Upper lobe of left lung (tissue), 6 donors: ENCODE data around the gene SRPK2. TPM values are rescaled to one million over a fixed set of nuclear protein-coding genes. Genes with fewer than 3 reads are reported as not detected.
"Not testable (repeated sequence)": the region's sequence is repeated elsewhere in the genome, so short reads cannot be mapped to it uniquely, and the experiment has no call there.

Source experiments
- ATAC-seq, 2 donors: fragments of 200-7000 bp; cut with Tn5 transposase; one replicate each; pipeline ENCODE4 v1.9.1; 2022; ENCODE audit warnings: mild to moderate bottlenecking in 2 of 2, moderate library complexity in 2 of 2; ENCODE audit not compliant: low FRiP score in 2 of 2
- DNase-seq, 2 donors: peaks; one replicate each; pipeline ENCODE4 v3.0.0-alpha.2; 2019 to 2020
- H3K27ac ChIP-seq, 4 donors: fragments of 200-600 bp; sonication (generic); one replicate each; pipeline ENCODE4 v1.5.1; 2016 to 2019
- H3K27me3 ChIP-seq, 4 donors: fragments of 200-600 bp; sonication (generic); one replicate each; pipeline ENCODE4 v1.5.1; 2017 to 2019
- H3K36me3 ChIP-seq, 4 donors: fragments of 200-600 bp; sonication (generic); one replicate each; pipeline ENCODE4 v1.5.1; 2016 to 2019
- H3K4me1 ChIP-seq, 4 donors: fragments of 200-600 bp; sonication (generic); one replicate each; pipeline ENCODE4 v1.5.1; 2018 to 2019
- H3K4me3 ChIP-seq, 4 donors: fragments of 200-600 bp; sonication (generic); one replicate each; pipeline ENCODE4 v1.5.1; 2017 to 2019; ENCODE audit warnings: mild to moderate bottlenecking in 2 of 4, moderate library complexity in 1 of 4
- H3K9me3 ChIP-seq, 4 donors: fragments of 200-600 bp; sonication (generic); one replicate each; pipeline ENCODE4 v1.5.1; 2018 to 2019
- CTCF ChIP-seq, 6 experiments: fragments of 450-650 bp in 4 of 6; fragments of 200-600 bp in 2 of 6; sonication (generic) in 2 of 6; IDR thresholded peaks; one replicate each; pipeline ENCODE4 v1.5.1; 2016 to 2019; ENCODE audit warnings: antibody characterized with exemption in 6 of 6
- EP300 ChIP-seq, 4 donors: sonication (generic); formaldehyde crosslinking; IDR thresholded peaks; one replicate each; pipeline ENCODE4 v1.5.1; 2017; ENCODE audit warnings: antibody characterized with exemption in 4 of 4, control low read depth in 2 of 4
- POLR2A ChIP-seq, 4 donors: fragments of 450-650 bp; IDR thresholded peaks; one replicate each; pipeline ENCODE4 v1.5.1; 2016 to 2017; ENCODE audit warnings: antibody characterized with exemption in 4 of 4, mild to moderate bottlenecking in 2 of 4
- POLR2AphosphoS5 ChIP-seq, 2 donors: sonication (generic); formaldehyde crosslinking; IDR thresholded peaks; one replicate each; pipeline ENCODE4 v1.5.1; 2017; ENCODE audit warnings: antibody characterized with exemption in 2 of 2
- WGBS, 2 donors: methylation state at CpG; one replicate each; pipeline ENCODE4 v1.1.5; 2017 to 2018; 5-methylcytosine and 5-hydroxymethylcytosine counted together
- total RNA-seq, 6 donors: library from RNA; depleted of rRNA in 4 of 6; stranded (reverse); fragments of >200 nt in 4 of 6; gene quantifications; one replicate each; pipeline versions ENCODE4 v1.1.0 to v1.2.1, GENCODE V29; 2016 to 2021
- donor health status: DM: no; HTN: no; CAD: no; lungs with moderate emphysema.
- donor health status: DM: no; HTN: yes; CAD: no; lungs with severe emphysema.

Gene SRPK2
- total RNA-seq, 6 donors from 2014 or later: 29.6 to 55.6 (median 45.6) TPM

GRCh38 chr7:105198223-105198622 lies 190.5 kb downstream of the SRPK2 start:
- peak in 1 of 2 donors; percentile 85 for ATAC-seq

GRCh38 chr7:105196473-105196872 lies 192.2 kb downstream of the SRPK2 start:
- no peak for DNase-seq
- Histone ChIP-seq H3K27ac (no peak overlapping the region), H3K4me3 (no peak overlapping the region), H3K27me3 (no peaks in the 10 kb centered on the region), H3K9me3 (no peaks in the 10 kb centered on the region), H3K4me1 (no peaks in the 10 kb centered on the region), H3K36me3 (peaks cover 0 to 4% (median 0%) of the 10 kb centered on the region in 4 donors)
- ATAC-seq: peak in 1 of 2 donors; percentile 63
- TF ChIP-seq POLR2AphosphoS5 (IDR thresholded peaks at IDR 0.05): no peak
- no peak for TF ChIP-seq EP300 (IDR thresholded peaks at IDR 0.05)
- no peak for TF ChIP-seq CTCF (IDR thresholded peaks at IDR 0.05)
- no peak for TF ChIP-seq POLR2A (IDR thresholded peaks at IDR 0.05)
- 90 to 93% methylated on average over 7 of the region's 7 CpGs for WGBS, 2 donors

More at GRCh38 chr7:105198223-105198622, 190.5 kb downstream of the SRPK2 start:
- no peak overlapping the region for H3K4me3 ChIP-seq
- no peaks in the 10 kb centered on the region for H3K9me3 ChIP-seq
- H3K27ac ChIP-seq: no peak overlapping the region
- TF ChIP-seq EP300 (IDR thresholded peaks at IDR 0.05): no peak
- no peak for TF ChIP-seq POLR2A (IDR thresholded peaks at IDR 0.05)
- TF ChIP-seq POLR2AphosphoS5 (IDR thresholded peaks at IDR 0.05): peak in 1 of 2 donors; percentile 41
- TF ChIP-seq CTCF (IDR thresholded peaks at IDR 0.05): no peak
- 49 to 57% methylated on average over 2 of the region's 2 CpGs for WGBS, 2 donors
- H3K36me3 ChIP-seq: peaks cover 0 to 4% (median 0%) of the 10 kb centered on the region in 4 donors
- H3K27me3 ChIP-seq: no peaks in the 10 kb centered on the region
- no peak for DNase-seq
- peaks cover 0 to 3% (median 0%) of the 10 kb centered on the region in 4 donors for H3K4me1 ChIP-seq

DNA sequence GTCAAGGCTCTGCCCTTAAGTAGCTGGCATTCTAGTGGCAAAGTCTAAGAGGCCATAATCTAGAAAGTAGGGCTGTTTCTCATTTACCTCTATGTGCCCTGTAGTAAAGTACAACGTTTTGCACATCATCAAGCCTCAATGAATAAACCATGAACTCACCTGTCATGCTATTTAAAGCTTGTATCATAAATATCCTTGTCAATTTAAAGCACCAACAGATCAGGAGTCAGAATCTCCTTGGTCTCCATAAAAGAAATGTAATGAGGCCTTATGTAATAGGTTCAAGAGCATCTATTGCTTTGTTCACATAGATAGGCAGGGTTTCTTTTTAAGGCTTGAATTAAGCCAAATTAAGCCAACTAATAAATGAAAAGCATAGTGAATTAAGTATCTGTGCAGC lies 192.8 kb downstream of the SRPK2 start:
- Histone ChIP-seq H3K27ac (no peak overlapping the region), H3K27me3 (no peaks in the 10 kb centered on the region), H3K9me3 (no peaks in the 10 kb centered on the region), H3K4me3 (no peak overlapping the region), H3K4me1 (no peaks in the 10 kb centered on the region), H3K36me3 (peaks cover 0 to 4% (median 0%) of the 10 kb centered on the region in 4 donors)
- WGBS, 2 donors: 86 to 87% methylated on average over 1 of the region's 1 CpG
- no peak for TF ChIP-seq EP300 (IDR thresholded peaks at IDR 0.05)
- no peak for TF ChIP-seq POLR2A (IDR thresholded peaks at IDR 0.05)
- TF ChIP-seq POLR2AphosphoS5 (IDR thresholded peaks at IDR 0.05): no peak
- no peak for TF ChIP-seq CTCF (IDR thresholded peaks at IDR 0.05)
- DNase-seq (no peak), ATAC-seq (no peak)

DNA sequence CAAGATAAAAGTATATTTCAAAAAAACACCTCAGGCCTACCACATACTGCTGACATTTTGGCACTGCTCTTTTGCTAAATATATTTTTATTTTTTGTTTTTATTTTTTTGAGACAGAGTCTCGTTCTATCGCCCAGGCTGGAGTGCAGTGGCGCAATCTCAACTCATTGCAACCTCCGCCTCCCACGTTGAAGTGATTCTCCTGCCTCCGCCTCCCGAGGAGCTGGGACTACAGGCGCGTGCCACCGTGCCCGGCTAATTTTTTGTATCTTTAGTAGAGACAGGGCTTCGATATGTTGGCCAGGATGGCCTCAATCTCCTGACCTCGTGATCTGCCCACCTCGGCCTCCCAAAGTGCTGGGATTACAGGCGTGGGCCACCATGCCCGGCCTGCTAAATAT lies 193.8 kb downstream of the SRPK2 start:
- H3K36me3 ChIP-seq, H3K4me1 ChIP-seq, H3K27ac ChIP-seq, H3K9me3 ChIP-seq, ATAC-seq, H3K27me3 ChIP-seq, H3K4me3 ChIP-seq: not testable (repeated sequence)
- 97 to 98% methylated on average over 16 of the region's 16 CpGs for WGBS, 2 donors
- DNase-seq: peak in 1 of 2 donors; percentile 18

- no peaks in the 10 kb centered on the region for H3K4me1 ChIP-seq
- TF ChIP-seq POLR2A (IDR thresholded peaks at IDR 0.05): no peak
- TF ChIP-seq EP300 (IDR thresholded peaks at IDR 0.05): no peak
- no peak for TF ChIP-seq POLR2AphosphoS5 (IDR thresholded peaks at IDR 0.05)
- no peak for TF ChIP-seq CTCF (IDR thresholded peaks at IDR 0.05)
- no peak overlapping the region for H3K4me3 ChIP-seq
- H3K27ac ChIP-seq: no peak overlapping the region
- WGBS, 2 donors: 78 to 88% methylated on average over 2 of the region's 2 CpGs
- no peaks in the 10 kb centered on the region for H3K36me3 ChIP-seq
- H3K9me3 ChIP-seq: no peaks in the 10 kb centered on the region
- H3K27me3 ChIP-seq: no peaks in the 10 kb centered on the region
- DNase-seq (no peak), ATAC-seq (peak in 1 of 2 donors; percentile 26)
These were observed 197.4 kb downstream of the SRPK2 start for GRCh38 chr7:105191331-105191730.
